IMR-90 (cell line): Measurements from ENCODE around the gene PTPN5. TPM values are rescaled to one million over a fixed set of nuclear protein-coding genes. Genes with fewer than 3 reads are reported as not detected.

Experiments
- ATAC-seq: fragments of 200-7000 bp; cut with Tn5 transposase; 2 replicates; pipeline ENCODE4 v1.9.1; 2020; ENCODE audit warnings: low read depth, mild to moderate bottlenecking, moderate library complexity
- BruUV-seq: library from RNA; stranded (reverse); fragments of 400-500 nt; replicated peaks from 2 replicates; lab custom pipeline; 2021; lab: Mats Ljungman, UMichigan
- CTCF ChIA-PET: fragments of 300-600 bp; formaldehyde crosslinking; extraction: SDS; loops from one replicate; lab custom pipeline; 2021; ENCODE audit warnings: antibody characterized with exemption; lab: Yijun Ruan, JAX
- POLR2A ChIA-PET: fragments of 300-600 bp; sonication (Branson Sonifier 250); formaldehyde crosslinking; loops from one replicate; lab custom pipeline; 2022; ENCODE audit warnings: antibody characterized with exemption; ENCODE audit not compliant: unreplicated experiment; lab: Charles Lee
- DNase-seq: peaks from one replicate; pipeline ENCODE4 v3.0.0; 2013
- H2AFZ ChIP-seq: replicated peaks from 2 replicates; pipeline ENCODE3; 2013; ENCODE audit warnings: low read length, mild to moderate bottlenecking; ENCODE audit not compliant: poor library complexity
- H2AK5ac ChIP-seq: 2 replicates; pipeline ENCODE4 v1.6.1; 2013; ENCODE audit warnings: low read depth, low read length, inconsistent platforms
- H2AK9ac ChIP-seq: replicated peaks from 2 replicates; pipeline ENCODE3; 2013; ENCODE audit warnings: mild to moderate bottlenecking, low read depth, low read length, moderate library complexity; ENCODE audit not compliant: poor library complexity
- H2BK120ac ChIP-seq: 2 replicates; pipeline ENCODE4 v1.6.1; 2013; ENCODE audit warnings: low read depth, low read length, inconsistent platforms
- H2BK15ac ChIP-seq: 3 replicates; pipeline ENCODE4 v1.6.1; 2013; ENCODE audit warnings: low read depth, low read length, inconsistent platforms
- H2BK20ac ChIP-seq: 2 replicates; pipeline ENCODE4 v1.6.1; 2013; ENCODE audit warnings: low read depth, mild to moderate bottlenecking, inconsistent platforms, low read length, moderate library complexity
- H2BK5ac ChIP-seq: 2 replicates; pipeline ENCODE4 v1.6.1; 2013; ENCODE audit warnings: mild to moderate bottlenecking, low read depth, low read length, inconsistent platforms; ENCODE audit not compliant: poor library complexity, severe bottlenecking
- H3K14ac ChIP-seq: replicated peaks from 2 replicates; pipeline ENCODE4 v1.6.1; 2013; ENCODE audit warnings: low read depth, low read length, inconsistent platforms
- H3K18ac ChIP-seq: 2 replicates; pipeline ENCODE4 v1.6.1; 2013; ENCODE audit warnings: low read depth, low read length, control low read depth
- H3K23ac ChIP-seq: 2 replicates; pipeline ENCODE4 v1.6.1; 2013; ENCODE audit warnings: low read depth, low read length, inconsistent platforms
- H3K27ac ChIP-seq: 2 replicates; pipeline ENCODE4 v1.5.1; 2013; ENCODE audit warnings: mild to moderate bottlenecking, control low read depth, low read length; ENCODE audit not compliant: insufficient read depth
- H3K27me3 ChIP-seq: 2 replicates; pipeline ENCODE4 v1.6.1; 2013; ENCODE audit warnings: low read length; ENCODE audit not compliant: control insufficient read depth, insufficient read depth
- H3K36me3 ChIP-seq: 2 replicates; pipeline ENCODE4 v1.6.1; 2013; ENCODE audit warnings: low read length, mixed read lengths; ENCODE audit not compliant: control insufficient read depth, insufficient read depth
- H3K4ac ChIP-seq: 2 replicates; pipeline ENCODE4 v1.6.1; 2013; ENCODE audit warnings: low read depth, low read length, inconsistent platforms
- H3K4me1 ChIP-seq: 2 replicates; pipeline ENCODE4 v1.6.1; 2013; ENCODE audit warnings: low read length, mixed read lengths; ENCODE audit not compliant: control insufficient read depth, insufficient read depth
- H3K4me2 ChIP-seq: 2 replicates; pipeline ENCODE4 v1.6.1; 2013; ENCODE audit warnings: low read depth, mild to moderate bottlenecking, control low read depth, low read length, moderate library complexity
- H3K4me3 ChIP-seq: 2 replicates; pipeline ENCODE4 v1.5.1; 2013; ENCODE audit warnings: low read depth, mild to moderate bottlenecking, control low read depth, low read length, moderate library complexity; ENCODE audit not compliant: insufficient read depth
- H3K56ac ChIP-seq: 2 replicates; pipeline ENCODE4 v1.6.1; 2013; ENCODE audit warnings: low read length, inconsistent platforms; ENCODE audit not compliant: insufficient read depth; ENCODE audit errors: extremely low read depth
- H3K79me1 ChIP-seq, 2 experiments: 2 replicates each; pipeline ENCODE4 v1.6.1; 2013; ENCODE audit warnings: low read length in 2 of 2, inconsistent platforms in 1 of 2, low read depth in 1 of 2
- H3K9ac ChIP-seq: 2 replicates; pipeline ENCODE4 v1.6.1; 2013; ENCODE audit warnings: low read depth, low read length, control low read depth
- H3K9me1 ChIP-seq: 2 replicates; pipeline ENCODE4 v1.6.1; 2013; ENCODE audit warnings: low read length, inconsistent platforms; ENCODE audit not compliant: insufficient read depth
- H3K9me3 ChIP-seq: 2 replicates; pipeline ENCODE4 v1.6.1; 2013; ENCODE audit warnings: low read length; ENCODE audit not compliant: control insufficient read depth, insufficient read depth
- H4K20me1 ChIP-seq: 2 replicates; pipeline ENCODE4 v1.6.1; 2013; ENCODE audit warnings: low read length, inconsistent platforms; ENCODE audit not compliant: insufficient read depth
- H4K5ac ChIP-seq: 2 replicates; pipeline ENCODE4 v1.6.1; 2013; ENCODE audit warnings: mild to moderate bottlenecking, low read depth, low read length, control low read depth
- H4K8ac ChIP-seq, 2 experiments: 2 replicates each; pipeline ENCODE4 v1.6.1; 2013; ENCODE audit warnings: low read depth in 2 of 2, low read length in 2 of 2, control low read depth in 1 of 2, inconsistent platforms in 1 of 2
- H4K91ac ChIP-seq: 2 replicates; pipeline ENCODE4 v1.6.1; 2013; ENCODE audit warnings: low read depth, low read length, inconsistent platforms; ENCODE audit not compliant: insufficient read depth
- BHLHE40 ChIP-seq: fragments of 150-350 bp; IDR thresholded peaks from 2 replicates; pipeline ENCODE4 v1.6.1; 2016; ENCODE audit warnings: mild to moderate bottlenecking, low read depth, low read length
- CEBPB ChIP-seq: IDR thresholded peaks from 2 replicates; pipeline ENCODE4 v1.6.1; 2012; ENCODE audit warnings: low read depth, low read length, improper control_type of control experiment
- CHD1 ChIP-seq: IDR thresholded peaks from 2 replicates; pipeline ENCODE4 v1.6.1; 2012; ENCODE audit warnings: low read depth, low read length, improper control_type of control experiment
- FOS ChIP-seq: fragments of 150-350 bp; IDR thresholded peaks from 2 replicates; pipeline ENCODE4 v1.6.1; 2016; ENCODE audit warnings: low read depth, low read length
- MAFK ChIP-seq: IDR thresholded peaks from 2 replicates; pipeline ENCODE4 v1.6.1; 2012; ENCODE audit warnings: low read depth, low read length, improper control_type of control experiment
- MAZ ChIP-seq: IDR thresholded peaks from 2 replicates; pipeline ENCODE4 v1.6.1; 2012; ENCODE audit warnings: low read depth, mild to moderate bottlenecking, low read length, improper control_type of control experiment, moderate library complexity, borderline replicate concordance
- MXI1 ChIP-seq: IDR thresholded peaks from 2 replicates; pipeline ENCODE4 v1.6.1; 2012; ENCODE audit warnings: low read depth, mild to moderate bottlenecking, low read length, moderate library complexity, borderline replicate concordance
- NFE2L2 ChIP-seq: fragments of 150-350 bp; IDR thresholded peaks from 2 replicates; pipeline ENCODE4 v1.6.1; 2016; ENCODE audit warnings: low read depth, mild to moderate bottlenecking, low read length
- POLR2A ChIP-seq: IDR thresholded peaks from 2 replicates; pipeline ENCODE4 v1.6.1; 2012; ENCODE audit warnings: mild to moderate bottlenecking, low read depth, low read length
- RAD21 ChIP-seq: IDR thresholded peaks from 2 replicates; pipeline ENCODE4 v1.6.1; 2012; ENCODE audit warnings: low read length, improper control_type of control experiment
- RCOR1 ChIP-seq: IDR thresholded peaks from 2 replicates; pipeline ENCODE4 v1.6.1; 2012; ENCODE audit warnings: mild to moderate bottlenecking, low read length, improper control_type of control experiment; ENCODE audit not compliant: insufficient replicate concordance
- RFX5 ChIP-seq: IDR thresholded peaks from 2 replicates; pipeline ENCODE4 v1.8.0; 2012; ENCODE audit warnings: low read depth, mild to moderate bottlenecking, low read length, moderate library complexity
- SMC3 ChIP-seq: fragments of 150-350 bp; IDR thresholded peaks from 2 replicates; pipeline ENCODE4 v1.6.1; 2016; ENCODE audit warnings: low read depth, mild to moderate bottlenecking, antibody characterized with exemption, low read length, moderate library complexity
- WGBS, 2 experiments: methylation state at CpG; one replicate each; pipeline versions ENCODE4 v1.1.5 to v1.1.7; 2013; ENCODE audit warnings: missing lambda C conversion rate in 2 of 2; ENCODE audit not compliant: insufficient read length in 1 of 2; ENCODE audit errors: extremely low coverage in 2 of 2; 5-methylcytosine and 5-hydroxymethylcytosine counted together
- dilution Hi-C: fragments of 300-500 bp; cut with HindIII; formaldehyde crosslinking; loops from one replicate; pipeline ENCODE4 v1.14.3; 2018; ENCODE audit warnings: low sequenced_read_pairs; ENCODE audit not compliant: unreplicated experiment
- in situ Hi-C: fragments of 300-500 bp; cut with MboI; formaldehyde crosslinking; loops from 3 replicates; pipeline ENCODE4 v1.14.3; 2019; ENCODE audit warnings: low sequenced_read_pairs, inconsistent platforms, mixed read lengths
- intact Hi-C: fragments of 100-400 bp; cut with micrococcal nuclease; formaldehyde crosslinking; loops from 2 replicates; pipeline ENCODE4 v1.10.0; 2022
- polyA plus RNA-seq, 3 experiments: library from polyadenylated mRNA; depleted of rRNA; stranded (reverse); fragments of >200 nt; gene quantifications; 2 replicates each; pipeline ENCODE4 v1.2.3, GENCODE V29; 2012; ENCODE audit warnings: low replicate concordance in 1 of 3
- total RNA-seq: library from RNA; depleted of rRNA; stranded (reverse); fragments of >200 nt; gene quantifications from 2 replicates; pipeline ENCODE4 v1.2.3, GENCODE V29; 2012
- TF ChIP-seq, protein P1 (sequence below): fragments of 150-350 bp; IDR thresholded peaks from 2 replicates; pipeline ENCODE4 v1.6.1; 2017; ENCODE audit warnings: mild to moderate bottlenecking, antibody characterized with exemption, low read length, low read depth
- TF ChIP-seq, protein P2 (sequence below): conservative IDR thresholded peaks from 2 replicates; pipeline ENCODE4 v1.5.1; 2012; ENCODE audit warnings: mild to moderate bottlenecking, low read depth, low read length, improper control_type of control experiment
- TF ChIP-seq, protein P3 (sequence below): fragments of 150-350 bp; IDR thresholded peaks from 2 replicates; pipeline ENCODE4 v1.6.1; 2016; ENCODE audit warnings: low read depth, mild to moderate bottlenecking, low read length, moderate library complexity, borderline replicate concordance

Gene PTPN5
- total and polyA plus RNA-seq, 2 of the 4 experiments (the other 2 are of a cell fraction), result not detected

DNA sequence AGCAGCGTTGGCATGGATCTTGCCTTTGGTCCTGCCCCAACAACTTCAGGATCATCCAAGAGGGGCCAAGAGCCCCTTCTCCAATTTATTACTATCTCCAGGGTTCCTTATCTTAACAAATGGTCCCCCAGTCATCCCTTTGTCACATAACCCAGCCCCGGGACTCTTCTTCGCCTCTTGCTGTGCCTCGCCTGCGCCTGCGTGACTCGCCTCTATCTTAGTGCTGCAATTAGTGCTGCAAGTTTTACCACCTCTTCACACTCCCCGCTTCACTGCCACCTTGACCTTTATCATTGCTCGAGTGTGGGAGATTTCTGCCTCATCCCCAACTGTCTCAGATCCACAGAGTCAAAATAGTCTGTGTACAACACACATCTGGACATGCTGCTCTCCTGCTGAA lies 61.6 kb downstream of the PTPN5 start:
- POLR2A ChIA-PET, result no interaction called here

More for the DNA sequence above, 61.6 kb downstream of the PTPN5 start:
- Histone ChIP-seq H3K56ac (no peak overlapping the region), H2AK5ac (no peak overlapping the region), H3K9me1 (no peaks in the 10 kb centered on the region), H3K4me3 (no peak overlapping the region), H4K8ac (no peak overlapping the region), H3K4me2 (no peak overlapping the region), H3K14ac (no peak overlapping the region), H2AFZ (no peak overlapping the region), H3K23ac (no peak overlapping the region), H4K20me1 (no peaks in the 10 kb centered on the region), H2AK9ac (no peak overlapping the region), H4K91ac (no peak overlapping the region), H3K4me1 (no peaks in the 10 kb centered on the region), H3K27ac (no peak overlapping the region), H3K18ac (no peak overlapping the region), H2BK20ac (no peak overlapping the region), H2BK5ac (no peak overlapping the region), H3K9me3 (no peaks in the 10 kb centered on the region), H3K4ac (no peak overlapping the region), H4K5ac (no peak overlapping the region), H3K9ac (no peak overlapping the region), H2BK15ac (no peak overlapping the region), H3K79me1 (no peaks in the 10 kb centered on the region), H2BK120ac (no peak overlapping the region), H3K36me3 (no peaks in the 10 kb centered on the region), H3K27me3 (peaks cover 4% of the 10 kb centered on the region; the same call in 1 of the 2 replicates)
- DNase-seq (no peak), ATAC-seq (no peak)
- TF ChIP-seq, protein P1, sequence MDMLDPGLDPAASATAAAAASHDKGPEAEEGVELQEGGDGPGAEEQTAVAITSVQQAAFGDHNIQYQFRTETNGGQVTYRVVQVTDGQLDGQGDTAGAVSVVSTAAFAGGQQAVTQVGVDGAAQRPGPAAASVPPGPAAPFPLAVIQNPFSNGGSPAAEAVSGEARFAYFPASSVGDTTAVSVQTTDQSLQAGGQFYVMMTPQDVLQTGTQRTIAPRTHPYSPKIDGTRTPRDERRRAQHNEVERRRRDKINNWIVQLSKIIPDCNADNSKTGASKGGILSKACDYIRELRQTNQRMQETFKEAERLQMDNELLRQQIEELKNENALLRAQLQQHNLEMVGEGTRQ, result no peak
- TF ChIP-seq BHLHE40 (no peak), FOS (no peak), MAZ (no peak), RAD21 (no peak), POLR2A (no peak), CHD1 (no peak), SMC3 (no peak), MXI1 (no peak), RFX5 (no peak), CEBPB (no peak), NFE2L2 (no peak), RCOR1 (no peak), MAFK (no peak)
- TF ChIP-seq, protein P2, sequence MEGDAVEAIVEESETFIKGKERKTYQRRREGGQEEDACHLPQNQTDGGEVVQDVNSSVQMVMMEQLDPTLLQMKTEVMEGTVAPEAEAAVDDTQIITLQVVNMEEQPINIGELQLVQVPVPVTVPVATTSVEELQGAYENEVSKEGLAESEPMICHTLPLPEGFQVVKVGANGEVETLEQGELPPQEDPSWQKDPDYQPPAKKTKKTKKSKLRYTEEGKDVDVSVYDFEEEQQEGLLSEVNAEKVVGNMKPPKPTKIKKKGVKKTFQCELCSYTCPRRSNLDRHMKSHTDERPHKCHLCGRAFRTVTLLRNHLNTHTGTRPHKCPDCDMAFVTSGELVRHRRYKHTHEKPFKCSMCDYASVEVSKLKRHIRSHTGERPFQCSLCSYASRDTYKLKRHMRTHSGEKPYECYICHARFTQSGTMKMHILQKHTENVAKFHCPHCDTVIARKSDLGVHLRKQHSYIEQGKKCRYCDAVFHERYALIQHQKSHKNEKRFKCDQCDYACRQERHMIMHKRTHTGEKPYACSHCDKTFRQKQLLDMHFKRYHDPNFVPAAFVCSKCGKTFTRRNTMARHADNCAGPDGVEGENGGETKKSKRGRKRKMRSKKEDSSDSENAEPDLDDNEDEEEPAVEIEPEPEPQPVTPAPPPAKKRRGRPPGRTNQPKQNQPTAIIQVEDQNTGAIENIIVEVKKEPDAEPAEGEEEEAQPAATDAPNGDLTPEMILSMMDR, result no peak
- TF ChIP-seq, protein P3, sequence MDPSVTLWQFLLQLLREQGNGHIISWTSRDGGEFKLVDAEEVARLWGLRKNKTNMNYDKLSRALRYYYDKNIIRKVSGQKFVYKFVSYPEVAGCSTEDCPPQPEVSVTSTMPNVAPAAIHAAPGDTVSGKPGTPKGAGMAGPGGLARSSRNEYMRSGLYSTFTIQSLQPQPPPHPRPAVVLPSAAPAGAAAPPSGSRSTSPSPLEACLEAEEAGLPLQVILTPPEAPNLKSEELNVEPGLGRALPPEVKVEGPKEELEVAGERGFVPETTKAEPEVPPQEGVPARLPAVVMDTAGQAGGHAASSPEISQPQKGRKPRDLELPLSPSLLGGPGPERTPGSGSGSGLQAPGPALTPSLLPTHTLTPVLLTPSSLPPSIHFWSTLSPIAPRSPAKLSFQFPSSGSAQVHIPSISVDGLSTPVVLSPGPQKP, result no peak
- 95% methylated on average over 6 of the region's 9 CpGs; no CpG with 5 or more reads in 1 of the 2 experiments for WGBS, 2 experiments
- dilution Hi-C loops (no loop called here), in situ Hi-C loops (loop anchor here (25.0 kb wide), 1 partner anchor 193 kb away; the partner anchor contains the start of gene TSG101), intact Hi-C loops (loop anchor here (5.0 kb wide), 2 partner anchors 188 to 488 kb away; no protein-coding TSS in a partner anchor)
- CTCF ChIA-PET, result no interaction called here
- no TSS peak for BruUV-seq
